ENCODE data around the gene GRN. TPM values are rescaled to one million over a fixed set of nuclear protein-coding genes. Genes with fewer than 3 reads are reported as not detected.

The GRN gene
- total and polyA plus RNA-seq, 2 of the 13 experiments (the other 11 are each of a cell fraction or from before 2014, with no cell fraction given): 86.6 to 143 TPM

GRCh38 chr17:44345454-44346026 lies 438 bp downstream of the GRN start:
- BruUV-seq (replicated peaks): TSS peak; percentile 85
- TF ChIP-seq ZFX (CRISPR knock-in tag; IDR thresholded peaks at IDR 0.05; ENCODE audit: low read depth) (peak; percentile 40; the same call in 1 of the 2 replicates), KDM5B (CRISPR knock-in tag; IDR thresholded peaks at IDR 0.05; ENCODE audit: borderline replicate concordance) (peak; percentile 3; the same call in 1 of the 2 replicates), ZNF639 (CRISPR knock-in tag; conservative IDR thresholded peaks at IDR 0.05) (no peak), ZNF670 (CRISPR knock-in tag; IDR thresholded peaks at IDR 0.05; ENCODE audit: borderline replicate concordance) (no peak; the same call in 1 of the 2 replicates), ZNF329 (CRISPR knock-in tag; IDR thresholded peaks at IDR 0.05; ENCODE audit: low read depth) (no peak), ZNF235 (CRISPR knock-in tag; IDR thresholded peaks at IDR 0.05; ENCODE audit: borderline replicate concordance) (no peak), PTBP1 (IDR thresholded peaks at IDR 0.05; ENCODE audit: low read depth, low read length, poor library complexity, severe bottlenecking) (no peak), CREM (IDR thresholded peaks at IDR 0.05) (0 out of 2 replicates have a peak, but pooled peaks have one; percentile 2), CREM (CRISPR knock-in tag; IDR thresholded peaks at IDR 0.05) (no peak), NR2C2 (CRISPR knock-in tag; IDR thresholded peaks at IDR 0.05; ENCODE audit: borderline replicate concordance) (no peak; the same call in none of the 2 replicates), KAT8 (CRISPR knock-in tag; IDR thresholded peaks at IDR 0.05) (no peak), GPN1 (CRISPR knock-in tag; IDR thresholded peaks at IDR 0.05; ENCODE audit: borderline replicate concordance) (no peak), SAFB2 (CRISPR knock-in tag; IDR thresholded peaks at IDR 0.05; ENCODE audit: borderline replicate concordance, low read depth) (no peak), RFXANK (CRISPR knock-in tag; IDR thresholded peaks at IDR 0.05) (no peak), ZFAT (CRISPR knock-in tag; conservative IDR thresholded peaks at IDR 0.05) (no peak), JUN (CRISPR knock-in tag; IDR thresholded peaks at IDR 0.05) (no peak), KAT2B (IDR thresholded peaks at IDR 0.05; ENCODE audit: borderline replicate concordance, low read depth, low read length) (no peak), PCBP2 (optimal IDR thresholded peaks at IDR 0.05; ENCODE audit: low read depth, low read length, poor library complexity, severe bottlenecking) (no peak), SP5 (CRISPR knock-in tag; IDR thresholded peaks at IDR 0.05; ENCODE audit: borderline replicate concordance, low read depth) (0 out of 2 replicates have a peak, but pooled peaks have one; percentile 23)
- TF ChIP-seq, protein P1, sequence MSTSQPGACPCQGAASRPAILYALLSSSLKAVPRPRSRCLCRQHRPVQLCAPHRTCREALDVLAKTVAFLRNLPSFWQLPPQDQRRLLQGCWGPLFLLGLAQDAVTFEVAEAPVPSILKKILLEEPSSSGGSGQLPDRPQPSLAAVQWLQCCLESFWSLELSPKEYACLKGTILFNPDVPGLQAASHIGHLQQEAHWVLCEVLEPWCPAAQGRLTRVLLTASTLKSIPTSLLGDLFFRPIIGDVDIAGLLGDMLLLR (CRISPR knock-in tag; IDR thresholded peaks at IDR 0.05): no peak
- TF ChIP-seq, protein P2, sequence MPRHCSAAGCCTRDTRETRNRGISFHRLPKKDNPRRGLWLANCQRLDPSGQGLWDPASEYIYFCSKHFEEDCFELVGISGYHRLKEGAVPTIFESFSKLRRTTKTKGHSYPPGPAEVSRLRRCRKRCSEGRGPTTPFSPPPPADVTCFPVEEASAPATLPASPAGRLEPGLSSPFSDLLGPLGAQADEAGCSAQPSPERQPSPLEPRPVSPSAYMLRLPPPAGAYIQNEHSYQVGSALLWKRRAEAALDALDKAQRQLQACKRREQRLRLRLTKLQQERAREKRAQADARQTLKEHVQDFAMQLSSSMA (CRISPR knock-in tag; IDR thresholded peaks at IDR 0.05): 0 out of 2 replicates have a peak, but pooled peaks have one; percentile 9

More at GRCh38 chr17:44345454-44346026, 438 bp downstream of the GRN start:
- Histone ChIP-seq H3K9me3 (ENCODE audit: low read length) (no peaks in the 10 kb centered on the region), H3K36me3 (replicated peaks in 1 of 2; ENCODE audit: control insufficient read depth in 1 of 2, insufficient read depth in 2 of 2, low read length in 2 of 2) (peaks cover 0 to 8% of the 10 kb centered on the region in 2 experiments; a peak in 2 of 5 replicates), H3K4me1 (ENCODE audit: insufficient read depth, low read length) (peaks cover 25% of the 10 kb centered on the region), H3K27me3 (ENCODE audit: control insufficient read depth in 1 of 2, insufficient read depth in 2 of 2, low read length in 2 of 2) (peaks cover 0 to 10% of the 10 kb centered on the region in 2 experiments; a peak in 1 of 5 replicates), H3K9ac (ENCODE audit: insufficient read depth, low read depth, low read length) (peak overlapping the region; percentile 85), H3K79me2 (ENCODE audit: insufficient read depth, low read length) (peaks cover 4% of the 10 kb centered on the region), H4K20me1 (ENCODE audit: insufficient read depth, low read length) (no peaks in the 10 kb centered on the region), H3K4me3 (replicated peaks in 1 of 3; ENCODE audit: insufficient read depth in 1 of 3, low read depth in 2 of 3, low read length in 3 of 3) (peak overlapping the region; percentile 86 to 99 (median 95)), H3K27ac (ENCODE audit: extremely low read length, insufficient read depth, low read length) (peak overlapping the region; percentile 68), H3K4me2 (ENCODE audit: low read depth, low read length) (peak overlapping the region; percentile 96), H2AFZ (ENCODE audit: low read length) (no peak overlapping the region)
- DNase-seq (ENCODE audit: low spot score) (peak; percentile 79), ATAC-seq (peak; percentile 55), FAIRE-seq (peak; percentile 73)
- ChIA-PET POLR2A (interaction anchor here (0.7 to 2.9 kb wide), 21 partner anchors 11 to 235 kb away, joined by 3 to 24 read pairs (median 6); partner anchors contain the start of genes FAM171A2, HDAC5, SLC25A39 and TMUB2), CTCF (ENCODE audit: low intra/inter-chr PET ratio, low total read pairs) (interaction anchor here (1.6 to 2.2 kb wide), 2 partner anchors 14 to 142 kb away, joined by 5 to 6 read pairs; no protein-coding TSS in a partner anchor)
- intact Hi-C loops (cut with micrococcal nuclease; ENCODE audit: unreplicated experiment) (loop anchor here (2.0 kb wide), 1 partner anchor 19 kb away; no protein-coding TSS in a partner anchor), in situ Hi-C loops (cut with HindIII; ENCODE audit: extremely low pct_ligation_motif_present, low pct_unique_long_range_greater_than_20kb) (no loop called here)
- WGBS (ENCODE audit: low lambda C conversion rate): 11% methylated on average over 17 of the region's 21 CpGs
